Measurements from ENCODE around the gene ZNF236. TPM values are rescaled to one million over a fixed set of nuclear protein-coding genes. Genes with fewer than 3 reads are reported as not detected.
A peak's percentile ranks its signal among the peaks of the same experiment; 100 is the strongest.

ZNF236 gene
- total and polyA plus RNA-seq, 4 donors: 0.38 to 23.6 (median 10.0) TPM

GRCh38 chr18:76977684-76978232 lies 155.4 kb downstream of the ZNF236 start:
- Histone ChIP-seq H3K4me3 (ENCODE audit: low read length in 2 of 2) (no peak overlapping the region), H3K36me3 (ENCODE audit: control insufficient read depth in 1 of 2, insufficient read depth in 2 of 2, low read length in 1 of 2) (no peaks in the 10 kb centered on the region), H3K4me1 (ENCODE audit: control insufficient read depth in 1 of 2, insufficient read depth in 2 of 2, low read length in 2 of 2) (no peaks in the 10 kb centered on the region), H3K9me3 (ENCODE audit: control insufficient read depth, low read length) (no peaks in the 10 kb centered on the region), H3K27me3 (ENCODE audit: control insufficient read depth in 1 of 2, insufficient read depth in 2 of 2, low read length in 1 of 2) (no peaks in the 10 kb centered on the region), H3K27ac (ENCODE audit: low read depth in 1 of 2, low read length in 2 of 2) (no peak overlapping the region)
- intact Hi-C loops (cut with DNase I): no loop called here
- DNase-seq (no peak), ATAC-seq (ENCODE audit: low FRiP score) (no peak)
- WGBS, 2 donors: 75 to 76% methylated on average over 11 of the region's 11 CpGs

- no peaks in the 10 kb centered on the region for H3K27me3 ChIP-seq (ENCODE audit: control insufficient read depth in 1 of 2, insufficient read depth in 2 of 2, low read length in 1 of 2)
- intact Hi-C loops (cut with DNase I): no loop called here
- no peak overlapping the region for H3K27ac ChIP-seq (ENCODE audit: low read depth in 1 of 2, low read length in 2 of 2)
- H3K9me3 ChIP-seq (ENCODE audit: control insufficient read depth, low read length): no peaks in the 10 kb centered on the region
- no peaks in the 10 kb centered on the region for H3K4me1 ChIP-seq (ENCODE audit: control insufficient read depth in 1 of 2, insufficient read depth in 2 of 2, low read length in 2 of 2)
- no peak for ATAC-seq (ENCODE audit: low FRiP score)
- no peaks in the 10 kb centered on the region for H3K36me3 ChIP-seq (ENCODE audit: control insufficient read depth in 1 of 2, insufficient read depth in 2 of 2, low read length in 1 of 2)
- no peak overlapping the region for H3K4me3 ChIP-seq (ENCODE audit: low read length in 2 of 2)
- 88 to 93% methylated on average over 14 of the region's 14 CpGs for WGBS, 2 donors
- DNase-seq: no peak
Observed at GRCh38 chr18:76978616-76979015, 156.3 kb downstream of the ZNF236 start.

- intact Hi-C loops (cut with DNase I): no loop called here
- H3K27ac ChIP-seq (ENCODE audit: low read depth in 1 of 2, low read length in 2 of 2): no peak overlapping the region
- WGBS, 2 donors: 95 to 96% methylated on average over 31 of the region's 31 CpGs
Observed at GRCh38 chr18:76979111-76979751, 156.9 kb downstream of the ZNF236 start.

GRCh38 chr18:76979906-76980305 lies 157.5 kb downstream of the ZNF236 start:
- no peak for ATAC-seq (ENCODE audit: low FRiP score)

More at GRCh38 chr18:76979111-76979751, 156.9 kb downstream of the ZNF236 start:
- ATAC-seq (ENCODE audit: low FRiP score) (no peak), DNase-seq (no peak)
- no peaks in the 10 kb centered on the region for H3K4me1 ChIP-seq (ENCODE audit: control insufficient read depth in 1 of 2, insufficient read depth in 2 of 2, low read length in 2 of 2)
- no peaks in the 10 kb centered on the region for H3K27me3 ChIP-seq (ENCODE audit: control insufficient read depth in 1 of 2, insufficient read depth in 2 of 2, low read length in 1 of 2)
- H3K9me3 ChIP-seq (ENCODE audit: control insufficient read depth, low read length): no peaks in the 10 kb centered on the region
- no peaks in the 10 kb centered on the region for H3K36me3 ChIP-seq (ENCODE audit: control insufficient read depth in 1 of 2, insufficient read depth in 2 of 2, low read length in 1 of 2)
- H3K4me3 ChIP-seq (ENCODE audit: low read length in 2 of 2): no peak overlapping the region

GRCh38 chr18:76980663-76981395 lies 158.5 kb downstream of the ZNF236 start:
- 67 to 69% methylated on average over 23 of the region's 23 CpGs for WGBS, 2 donors
- no peaks in the 10 kb centered on the region for H3K9me3 ChIP-seq (ENCODE audit: control insufficient read depth, low read length)
- H3K4me3 ChIP-seq (ENCODE audit: low read length in 2 of 2): no peak overlapping the region
- no peaks in the 10 kb centered on the region for H3K36me3 ChIP-seq (ENCODE audit: control insufficient read depth in 1 of 2, insufficient read depth in 2 of 2, low read length in 1 of 2)
- ATAC-seq (ENCODE audit: low FRiP score) (no peak), DNase-seq (no peak)
- no peak overlapping the region for H3K27ac ChIP-seq (ENCODE audit: low read depth in 1 of 2, low read length in 2 of 2)
- intact Hi-C loops (cut with DNase I): loop anchor here in 1 of 2 donors (5.0 kb wide), 1 partner anchor 179 kb away; no protein-coding TSS in a partner anchor
- H3K27me3 ChIP-seq (ENCODE audit: control insufficient read depth in 1 of 2, insufficient read depth in 2 of 2, low read length in 1 of 2): no peaks in the 10 kb centered on the region
- no peaks in the 10 kb centered on the region for H3K4me1 ChIP-seq (ENCODE audit: control insufficient read depth in 1 of 2, insufficient read depth in 2 of 2, low read length in 2 of 2)

More at GRCh38 chr18:76979906-76980305, 157.5 kb downstream of the ZNF236 start:
- no peaks in the 10 kb centered on the region for H3K9me3 ChIP-seq (ENCODE audit: control insufficient read depth, low read length)
- no peaks in the 10 kb centered on the region for H3K36me3 ChIP-seq (ENCODE audit: control insufficient read depth in 1 of 2, insufficient read depth in 2 of 2, low read length in 1 of 2)
- no peak for DNase-seq
- 86 to 89% methylated on average over 17 of the region's 17 CpGs for WGBS, 2 donors
- intact Hi-C loops (cut with DNase I): loop anchor here in 1 of 2 donors (5.0 kb wide), 1 partner anchor 178 kb away; no protein-coding TSS in a partner anchor
- no peaks in the 10 kb centered on the region for H3K4me1 ChIP-seq (ENCODE audit: control insufficient read depth in 1 of 2, insufficient read depth in 2 of 2, low read length in 2 of 2)
- H3K4me3 ChIP-seq (ENCODE audit: low read length in 2 of 2): no peak overlapping the region
- no peaks in the 10 kb centered on the region for H3K27me3 ChIP-seq (ENCODE audit: control insufficient read depth in 1 of 2, insufficient read depth in 2 of 2, low read length in 1 of 2)
- H3K27ac ChIP-seq (ENCODE audit: low read depth in 1 of 2, low read length in 2 of 2): no peak overlapping the region

- Histone ChIP-seq H3K4me1 (ENCODE audit: control insufficient read depth in 1 of 2, insufficient read depth in 2 of 2, low read length in 2 of 2) (no peaks in the 10 kb centered on the region), H3K27ac (ENCODE audit: low read depth in 1 of 2, low read length in 2 of 2) (no peak overlapping the region), H3K36me3 (ENCODE audit: control insufficient read depth in 1 of 2, insufficient read depth in 2 of 2, low read length in 1 of 2) (no peaks in the 10 kb centered on the region), H3K9me3 (ENCODE audit: control insufficient read depth, low read length) (no peaks in the 10 kb centered on the region), H3K4me3 (ENCODE audit: low read length in 2 of 2) (no peak overlapping the region), H3K27me3 (ENCODE audit: control insufficient read depth in 1 of 2, insufficient read depth in 2 of 2, low read length in 1 of 2) (no peaks in the 10 kb centered on the region)
- ATAC-seq (ENCODE audit: low FRiP score) (no peak), DNase-seq (no peak)
- WGBS, 2 donors: 45 to 56% methylated on average over 13 of the region's 13 CpGs
- intact Hi-C loops (cut with DNase I): loop anchor here in 1 of 2 donors (5.0 kb wide), 1 partner anchor 179 kb away; no protein-coding TSS in a partner anchor
Observed at GRCh38 chr18:76981396-76981968, 159.1 kb downstream of the ZNF236 start.

- H3K27me3 ChIP-seq (ENCODE audit: control insufficient read depth in 1 of 2, insufficient read depth in 2 of 2, low read length in 1 of 2): no peaks in the 10 kb centered on the region
- H3K36me3 ChIP-seq (ENCODE audit: control insufficient read depth in 1 of 2, insufficient read depth in 2 of 2, low read length in 1 of 2): no peaks in the 10 kb centered on the region
- DNase-seq: no peak
- no peak overlapping the region for H3K4me3 ChIP-seq (ENCODE audit: low read length in 2 of 2)
- no peaks in the 10 kb centered on the region for H3K9me3 ChIP-seq (ENCODE audit: control insufficient read depth, low read length)
- H3K4me1 ChIP-seq (ENCODE audit: control insufficient read depth in 1 of 2, insufficient read depth in 2 of 2, low read length in 2 of 2): no peaks in the 10 kb centered on the region
- WGBS, 2 donors: 86 to 91% methylated on average over 5 of the region's 5 CpGs
- ATAC-seq (ENCODE audit: low FRiP score): no peak
- H3K27ac ChIP-seq (ENCODE audit: low read depth in 1 of 2, low read length in 2 of 2): no peak overlapping the region
- intact Hi-C loops (cut with DNase I): loop anchor here (2.0 to 5.0 kb wide), 2 partner anchors 179 to 180 kb away; no protein-coding TSS in a partner anchor
Observed at GRCh38 chr18:76982038-76982437, 159.7 kb downstream of the ZNF236 start.

- no peak overlapping the region for H3K27ac ChIP-seq (ENCODE audit: low read depth in 1 of 2, low read length in 2 of 2)
- WGBS, 2 donors: 10 to 16% methylated on average over 15 of the region's 15 CpGs
- DNase-seq (peak; percentile 90 to 93), ATAC-seq (ENCODE audit: low FRiP score) (peak; percentile 83)
- H3K9me3 ChIP-seq (ENCODE audit: control insufficient read depth, low read length): no peaks in the 10 kb centered on the region
- H3K4me3 ChIP-seq (ENCODE audit: low read length in 2 of 2): no peak overlapping the region
- no peaks in the 10 kb centered on the region for H3K36me3 ChIP-seq (ENCODE audit: control insufficient read depth in 1 of 2, insufficient read depth in 2 of 2, low read length in 1 of 2)
- no peaks in the 10 kb centered on the region for H3K27me3 ChIP-seq (ENCODE audit: control insufficient read depth in 1 of 2, insufficient read depth in 2 of 2, low read length in 1 of 2)
- intact Hi-C loops (cut with DNase I): loop anchor here (2.0 to 5.0 kb wide), 2 partner anchors 180 to 181 kb away; no protein-coding TSS in a partner anchor
- no peaks in the 10 kb centered on the region for H3K4me1 ChIP-seq (ENCODE audit: control insufficient read depth in 1 of 2, insufficient read depth in 2 of 2, low read length in 2 of 2)
Observed at GRCh38 chr18:76982841-76983583, 160.7 kb downstream of the ZNF236 start.
